PC-9 (cell line): ENCODE data around the gene ZNF765.

Source experiments
- EZH2 ChIP-seq: fragments of 200-600 bp; sonication (generic); IDR thresholded peaks from 2 replicates; pipeline ENCODE4 v1.8.0; 2017; ENCODE audit warnings: antibody characterized with exemption, low read depth
- TF ChIP-seq, protein P1 (sequence below): fragments of 200-600 bp; sonication (generic); conservative IDR thresholded peaks from 2 replicates; pipeline ENCODE4 v1.6.1; 2017; ENCODE audit warnings: mixed run types, antibody characterized with exemption, mild to moderate bottlenecking, moderate library complexity

DNA sequence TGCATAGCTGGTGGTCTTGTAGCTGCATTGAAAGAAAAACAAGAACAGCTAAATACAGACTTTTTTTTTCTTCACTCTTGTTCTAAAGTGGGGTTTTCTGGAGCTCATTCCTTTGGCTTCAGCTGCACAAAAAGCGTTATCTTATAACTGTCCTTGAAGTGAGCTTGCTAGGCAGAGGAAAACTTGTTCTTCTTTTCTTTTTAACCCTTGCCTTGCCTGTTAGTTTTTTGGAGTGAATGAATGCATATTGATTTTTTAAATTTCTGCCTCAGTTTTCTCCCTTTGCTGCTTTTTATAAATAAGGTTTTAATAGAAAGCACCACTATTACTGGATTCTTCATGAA lies 1.5 kb downstream of the ZNF765 start:
- TF ChIP-seq, protein P1, sequence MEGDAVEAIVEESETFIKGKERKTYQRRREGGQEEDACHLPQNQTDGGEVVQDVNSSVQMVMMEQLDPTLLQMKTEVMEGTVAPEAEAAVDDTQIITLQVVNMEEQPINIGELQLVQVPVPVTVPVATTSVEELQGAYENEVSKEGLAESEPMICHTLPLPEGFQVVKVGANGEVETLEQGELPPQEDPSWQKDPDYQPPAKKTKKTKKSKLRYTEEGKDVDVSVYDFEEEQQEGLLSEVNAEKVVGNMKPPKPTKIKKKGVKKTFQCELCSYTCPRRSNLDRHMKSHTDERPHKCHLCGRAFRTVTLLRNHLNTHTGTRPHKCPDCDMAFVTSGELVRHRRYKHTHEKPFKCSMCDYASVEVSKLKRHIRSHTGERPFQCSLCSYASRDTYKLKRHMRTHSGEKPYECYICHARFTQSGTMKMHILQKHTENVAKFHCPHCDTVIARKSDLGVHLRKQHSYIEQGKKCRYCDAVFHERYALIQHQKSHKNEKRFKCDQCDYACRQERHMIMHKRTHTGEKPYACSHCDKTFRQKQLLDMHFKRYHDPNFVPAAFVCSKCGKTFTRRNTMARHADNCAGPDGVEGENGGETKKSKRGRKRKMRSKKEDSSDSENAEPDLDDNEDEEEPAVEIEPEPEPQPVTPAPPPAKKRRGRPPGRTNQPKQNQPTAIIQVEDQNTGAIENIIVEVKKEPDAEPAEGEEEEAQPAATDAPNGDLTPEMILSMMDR, result no peak
- TF ChIP-seq EZH2, result no peak
